GM21529 (cell line): ENCODE results near the gene CUX1.
"Not testable (repeated sequence)": the region's sequence is repeated elsewhere in the genome, so short reads cannot be mapped to it uniquely, and the experiment has no call there.

Experiments
- ATAC-seq: cut with Tn5 transposase; IDR thresholded peaks from one replicate; pipeline ENCODE4 v1.9.1; 2021; ENCODE audit not compliant: unreplicated experiment

Gene CUX1

DNA sequence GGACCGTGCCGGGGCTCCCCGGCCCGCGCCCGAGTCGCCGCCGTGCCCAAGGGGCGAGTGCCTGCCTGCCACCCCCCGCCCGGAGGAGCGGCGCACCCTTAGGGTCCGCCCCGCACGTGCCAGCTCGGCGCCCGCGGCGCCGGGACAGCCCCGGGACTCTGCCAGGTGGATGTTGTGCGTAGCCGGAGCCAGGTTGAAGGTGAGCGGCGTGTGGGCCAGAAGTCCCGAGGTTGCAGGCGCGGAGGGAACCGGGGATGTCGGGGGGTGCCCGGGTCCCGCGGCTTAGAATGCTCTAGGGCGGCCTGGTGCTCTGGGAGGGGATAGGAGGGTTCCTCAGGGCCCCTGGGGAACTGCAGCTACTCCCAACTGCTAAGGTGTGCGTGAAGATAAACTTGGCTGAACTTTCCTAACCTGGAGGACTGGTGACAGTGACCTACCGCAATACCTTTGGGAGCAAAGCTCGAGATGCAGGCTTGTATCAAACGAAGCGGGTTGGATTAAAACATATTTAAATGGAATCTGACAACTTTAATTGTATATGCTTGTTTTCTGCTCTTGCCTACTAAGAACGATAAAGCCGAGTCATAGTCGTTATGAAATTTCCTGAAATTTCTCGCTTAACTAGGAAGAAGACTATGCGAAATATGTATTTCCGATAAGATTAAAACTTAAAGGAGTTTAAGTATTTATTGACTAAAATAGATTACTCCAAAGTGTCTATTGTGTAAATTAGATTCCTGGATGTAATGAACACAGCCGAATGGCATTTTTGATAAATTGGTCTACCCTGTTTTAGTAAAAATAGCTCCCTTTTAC is at the start of gene CUX1:
TSS of gene CUX1 (plus strand) at position 156 of the 816 bp plus-strand sequence. CDS start at position 170, 14 bp downstream.
- ATAC-seq, result no peak

GRCh38 chr7:101768280-101768679 is 49.1 kb upstream of the CUX1 start:
- ATAC-seq, result no peak

DNA sequence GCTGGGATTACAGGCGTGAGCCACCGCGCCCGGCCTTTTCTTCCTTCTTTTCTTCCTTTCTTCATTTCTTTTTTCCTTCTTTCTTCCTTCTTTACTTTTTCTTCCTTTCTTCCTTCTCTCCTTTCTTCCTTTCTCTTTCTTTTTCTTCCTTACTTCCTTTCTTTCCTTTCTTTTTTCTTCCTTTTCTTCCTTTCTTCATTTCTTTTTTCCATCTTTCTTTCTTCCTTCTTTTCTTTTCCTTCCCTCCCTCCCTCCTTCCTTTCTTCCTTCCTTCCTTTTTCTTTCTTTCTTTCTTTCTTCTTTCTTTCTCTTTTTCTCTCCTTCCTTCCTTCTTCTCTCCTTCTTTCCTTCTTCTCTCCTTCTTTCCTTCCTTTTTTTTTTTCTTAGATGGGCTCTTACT is 47.0 kb upstream of the CUX1 start:
- ATAC-seq, result no peak

GRCh38 chr7:101772508-101773211 is 44.8 kb upstream of the CUX1 start:
- ATAC-seq, result no peak

DNA sequence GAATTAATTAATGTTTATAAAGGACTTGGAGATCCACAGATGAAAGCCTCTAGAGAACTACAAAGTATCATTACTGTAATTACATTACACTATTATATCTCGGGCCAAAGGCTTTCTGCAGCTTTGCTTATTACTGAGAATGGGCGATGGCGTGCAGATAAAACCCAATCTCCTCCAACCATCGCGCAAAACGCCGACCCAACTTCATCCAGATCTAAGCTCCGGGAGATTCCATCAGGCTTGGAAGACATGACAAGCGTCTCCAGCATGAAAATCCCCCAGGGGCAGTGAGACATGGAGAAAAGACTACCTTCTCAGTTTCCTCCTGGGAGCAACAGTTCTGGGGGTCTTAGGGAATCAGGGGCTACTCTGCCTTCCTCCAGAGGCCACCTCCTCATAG is 42.2 kb upstream of the CUX1 start:
- no peak for ATAC-seq

DNA sequence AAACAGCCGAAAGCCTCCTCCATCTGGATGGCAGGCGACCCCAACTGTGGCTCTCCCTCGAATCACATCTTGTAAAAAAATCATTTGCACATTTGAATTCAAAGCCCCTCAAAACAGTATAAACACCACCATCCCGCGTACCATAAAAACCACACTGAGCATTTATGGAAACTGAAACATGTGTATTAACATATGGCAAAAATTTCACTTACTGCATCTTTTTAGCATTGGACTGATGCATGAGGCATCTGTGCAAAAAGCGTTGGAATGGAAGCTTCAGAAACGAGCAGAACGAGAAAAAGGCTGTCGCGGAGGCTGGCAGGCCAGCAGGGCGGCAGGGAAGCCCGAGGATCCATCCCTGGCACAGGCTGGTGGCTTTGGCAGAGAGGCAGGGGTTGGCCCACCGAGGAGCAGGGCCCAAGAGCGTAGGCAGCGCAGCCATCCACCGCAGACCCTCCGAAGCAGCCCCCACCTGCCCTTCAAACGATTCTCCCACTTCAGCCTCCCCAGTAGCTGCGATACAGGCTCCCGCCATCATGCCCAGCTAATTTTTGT is 39.3 kb upstream of the CUX1 start:
- ATAC-seq, result no peak

GRCh38 chr7:101779267-101779666 is 38.2 kb upstream of the CUX1 start:
- no peak for ATAC-seq

GRCh38 chr7:101780281-101780680 is 37.1 kb upstream of the CUX1 start:
- ATAC-seq, result no peak

- no peak for ATAC-seq
Measured at GRCh38 chr7:101781439-101781838, 36.0 kb upstream of the CUX1 start.

- no peak for ATAC-seq
Measured at GRCh38 chr7:101782476-101782875, 35.0 kb upstream of the CUX1 start.

DNA sequence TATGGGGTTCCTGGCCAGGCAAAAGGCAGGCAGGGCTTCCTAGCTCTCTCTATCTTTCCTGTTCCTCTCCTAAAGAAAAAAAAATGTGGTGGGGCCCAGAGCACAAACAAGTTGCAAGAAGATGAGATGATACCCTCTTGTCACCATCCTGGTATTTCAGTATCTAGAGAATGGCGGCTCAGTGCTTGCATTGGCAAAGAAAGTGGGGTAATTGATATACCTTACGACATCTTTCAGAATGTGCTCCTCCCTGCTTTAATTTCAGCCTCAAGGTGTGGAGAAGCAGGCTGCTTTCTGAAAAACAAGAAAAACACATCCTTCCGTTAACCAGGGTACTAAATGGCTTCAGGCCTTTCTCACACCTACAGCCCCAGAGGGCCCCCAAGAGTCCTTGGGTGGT is 34.5 kb upstream of the CUX1 start:
- no peak for ATAC-seq

DNA sequence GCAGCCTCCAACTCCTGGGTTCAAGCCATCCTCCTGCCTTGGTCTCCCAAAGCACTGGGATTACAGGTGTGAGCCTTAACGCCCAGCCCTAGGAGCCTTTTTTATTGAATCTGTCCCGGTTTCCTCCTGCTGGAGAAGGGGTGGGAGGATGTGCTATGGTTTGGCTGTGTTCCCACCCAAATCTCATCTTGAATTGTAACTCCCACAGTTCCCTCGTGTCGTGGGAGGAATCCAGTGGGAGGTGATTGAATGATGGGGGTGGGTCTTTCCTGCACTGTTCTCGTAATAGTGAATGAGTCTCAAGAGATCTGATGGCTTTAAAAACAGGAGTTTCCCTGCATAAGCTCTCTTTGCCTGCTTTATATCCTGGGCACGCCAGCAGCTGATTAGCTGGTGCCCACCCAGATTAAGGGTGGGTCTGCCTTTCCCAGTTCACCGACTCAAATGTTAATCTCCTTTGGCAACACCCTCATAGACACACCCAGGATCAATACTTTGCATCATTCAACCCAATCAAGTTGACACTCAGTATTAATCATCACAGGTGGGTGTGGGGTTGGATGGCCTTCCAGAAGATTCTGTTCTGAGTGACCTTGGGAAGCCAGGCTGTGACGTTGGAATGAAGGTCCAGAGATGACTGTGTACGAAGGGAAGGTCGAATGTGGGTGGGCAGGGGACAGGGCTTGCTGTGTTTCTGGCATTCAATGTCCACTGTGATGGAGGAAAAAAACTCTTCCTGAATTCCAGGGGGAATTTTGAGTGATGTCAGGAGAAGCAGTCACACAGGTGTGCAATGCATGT is 33.8 kb upstream of the CUX1 start:
- ATAC-seq, result no peak

GRCh38 chr7:101784292-101785127 is 32.9 kb upstream of the CUX1 start:
- no peak for ATAC-seq

- no peak for ATAC-seq
Measured at GRCh38 chr7:101787864-101788263, 29.6 kb upstream of the CUX1 start.

GRCh38 chr7:101788517-101788916 is 28.9 kb upstream of the CUX1 start:
- no peak for ATAC-seq

DNA sequence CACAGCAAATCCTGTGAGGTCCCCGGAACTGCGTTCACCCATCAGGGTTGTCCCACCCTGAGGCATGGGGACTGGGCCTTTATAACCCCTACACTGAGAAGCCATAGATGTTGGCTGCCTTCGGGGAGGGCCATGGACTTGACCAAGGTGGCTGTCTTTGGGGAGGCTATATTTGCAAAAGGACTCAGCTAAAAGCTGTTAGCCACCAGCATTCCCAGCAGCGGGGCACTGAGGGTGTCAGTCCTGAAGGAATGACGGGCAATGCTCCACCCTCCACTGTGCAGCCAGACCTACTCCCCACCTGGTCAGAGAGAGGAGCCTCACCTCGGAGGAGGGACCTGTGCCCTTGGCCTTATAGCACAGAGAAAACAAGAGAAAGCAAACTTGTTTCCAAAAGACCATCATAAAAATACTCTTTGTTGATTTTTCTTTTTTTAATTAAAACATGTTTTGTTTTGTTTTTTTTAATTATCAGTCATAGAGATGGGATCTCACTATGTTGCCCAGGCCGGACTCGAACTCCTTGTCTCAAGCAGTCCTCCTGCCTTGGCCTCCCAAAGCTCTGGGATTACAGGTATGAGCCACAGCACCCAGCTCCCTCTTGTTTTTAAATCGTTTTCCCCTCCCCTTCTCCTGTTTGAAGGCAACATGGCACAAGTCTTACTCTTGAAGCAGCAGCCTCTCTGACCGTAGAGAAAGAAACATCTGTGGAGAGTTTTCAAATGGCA is 26.7 kb upstream of the CUX1 start:
- ATAC-seq, result no peak

GRCh38 chr7:101792051-101792681 is 25.3 kb upstream of the CUX1 start:
- ATAC-seq, result no peak

GRCh38 chr7:101792682-101793071 is 24.7 kb upstream of the CUX1 start:
- ATAC-seq, result not testable (repeated sequence)

DNA sequence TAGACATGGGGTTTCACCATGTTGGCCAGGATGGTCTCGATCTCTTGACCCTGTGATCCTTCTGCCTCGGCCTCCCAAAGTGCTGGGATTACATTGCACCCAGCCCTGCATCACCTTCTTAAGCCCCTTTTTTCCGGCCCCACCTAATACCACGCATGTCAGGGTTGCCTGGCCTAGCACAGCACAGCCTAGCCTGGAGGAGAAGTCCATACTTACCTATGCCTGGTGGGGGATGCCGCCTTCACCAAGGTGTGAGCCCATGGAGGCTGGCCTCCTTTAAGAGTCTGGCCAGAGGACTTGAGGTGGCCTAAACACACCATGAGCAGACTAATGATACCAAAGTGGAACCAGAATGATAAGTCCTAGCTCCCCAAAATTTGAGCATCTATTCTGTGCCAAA is 22.0 kb upstream of the CUX1 start:
- no peak for ATAC-seq
